SU-DHL-6 (cell line): Measurements from ENCODE around the gene PPFIBP2.

Experiments used
- CTCF ChIP-seq: fragments of 200-600 bp; sonication (generic); IDR thresholded peaks from one replicate; pipeline ENCODE4 v1.5.1; 2017; ENCODE audit warnings: antibody characterized with exemption, mild to moderate bottlenecking, low read length, moderate library complexity; ENCODE audit not compliant: insufficient read depth, poor library complexity, severe bottlenecking
- EZH2phosphoT487 ChIP-seq: fragments of 200-600 bp; sonication (generic), shearing (Covaris generic); conservative IDR thresholded peaks from 2 replicates; pipeline ENCODE4 v1.6.1; 2018; ENCODE audit warnings: mild to moderate bottlenecking, antibody characterized with exemption, low read length, moderate library complexity, mixed read lengths

GRCh38 chr11:7638710-7639642, 125.2 kb downstream of the PPFIBP2 start:
- TF ChIP-seq CTCF: no peak
- TF ChIP-seq EZH2phosphoT487: no peak
